Activated T-cell treated with anti-CD3 and anti-CD28 coated beads, Interleukin-2, amount 50 U/mL, for 72 hours (primary cell): ENCODE results near the gene ERGIC1. TPM values are rescaled to one million over a fixed set of nuclear protein-coding genes. Genes with fewer than 3 reads are reported as not detected.

Source experiments
- ATAC-seq, 2 donors: fragments of 150-1000 bp; cut with Tn5 transposase; replicated peaks in 1 of 2; 2 replicates each; pipeline ENCODE4 v1.10.0; 2021; ENCODE audit warnings: moderate library complexity in 2 of 2, mild to moderate bottlenecking in 1 of 2
- DNase-seq, 2 donors: peaks; one replicate each; pipeline ENCODE4 v3.0.0; 2021 to 2022; ENCODE audit warnings: mixed read lengths in 1 of 2
- H3K27ac Mint-ChIP-seq: one replicate; pipeline ENCODE4 v1.8.0; 2022; ENCODE audit warnings: mild to moderate bottlenecking, moderate library complexity, mixed read lengths
- H3K27me3 Mint-ChIP-seq: one replicate; pipeline ENCODE4 v1.8.0; 2022; ENCODE audit warnings: low read depth, mixed read lengths
- H3K36me3 Mint-ChIP-seq, 2 donors: one replicate each; pipeline ENCODE4 v1.8.0; 2022; ENCODE audit warnings: mixed read lengths in 2 of 2, mild to moderate bottlenecking in 1 of 2; ENCODE audit not compliant: insufficient read depth in 2 of 2
- H3K4me1 Mint-ChIP-seq: one replicate; pipeline ENCODE4 v1.8.0; 2022; ENCODE audit warnings: low read depth, mixed read lengths
- H3K4me3 Mint-ChIP-seq, 2 donors: one replicate each; pipeline ENCODE4 v1.8.0; 2022; ENCODE audit warnings: mild to moderate bottlenecking in 2 of 2, mixed read lengths in 2 of 2, moderate library complexity in 2 of 2
- H3K9me3 Mint-ChIP-seq, 2 donors: one replicate each; pipeline ENCODE4 v1.8.0; 2022; ENCODE audit warnings: mixed read lengths in 2 of 2
- total RNA-seq, 2 donors: library from RNA; stranded (reverse); gene quantifications; one replicate each; pipeline ENCODE4 v1.2.3, GENCODE V29; 2022

Gene ERGIC1
- total RNA-seq, 2 donors from 2014 or later: 66.3 to 69.3 TPM

- Mint-ChIP-seq H3K36me3 (peaks cover 0 to 6% of the 10 kb centered on the region in 2 donors), H3K4me3 (no peak overlapping the region), H3K27me3 (no peaks in the 10 kb centered on the region), H3K4me1 (no peaks in the 10 kb centered on the region), H3K27ac (no peak overlapping the region), H3K9me3 (no peaks in the 10 kb centered on the region)
- peak in 1 of 2 donors; percentile 15 for DNase-seq
- ATAC-seq: peak; percentile 21 to 40
These were observed 105.0 kb downstream of the ERGIC1 start for GRCh38 chr5:172939071-172939470.

- H3K9me3 Mint-ChIP-seq: no peaks in the 10 kb centered on the region
- no peak overlapping the region for H3K27ac Mint-ChIP-seq
- no peaks in the 10 kb centered on the region for H3K27me3 Mint-ChIP-seq
- no peak for DNase-seq
- H3K4me1 Mint-ChIP-seq: no peaks in the 10 kb centered on the region
- ATAC-seq: no peak
- H3K4me3 Mint-ChIP-seq: no peak overlapping the region
- peaks cover 0 to 4% of the 10 kb centered on the region in 2 donors for H3K36me3 Mint-ChIP-seq
These were observed 105.7 kb downstream of the ERGIC1 start for GRCh38 chr5:172939611-172940267.

GRCh38 chr5:172940268-172941066, 106.4 kb downstream of the ERGIC1 start:
- DNase-seq (no peak), ATAC-seq (no peak)
- no peak overlapping the region for H3K4me3 Mint-ChIP-seq
- no peaks in the 10 kb centered on the region for H3K9me3 Mint-ChIP-seq
- no peaks in the 10 kb centered on the region for H3K4me1 Mint-ChIP-seq
- H3K27me3 Mint-ChIP-seq: no peaks in the 10 kb centered on the region
- no peak overlapping the region for H3K27ac Mint-ChIP-seq
- peaks cover 0 to 4% of the 10 kb centered on the region in 2 donors for H3K36me3 Mint-ChIP-seq

- no peak overlapping the region for H3K27ac Mint-ChIP-seq
- H3K27me3 Mint-ChIP-seq: no peaks in the 10 kb centered on the region
- peaks cover 0 to 4% of the 10 kb centered on the region in 2 donors for H3K36me3 Mint-ChIP-seq
- no peak overlapping the region for H3K4me3 Mint-ChIP-seq
- DNase-seq: no peak
- H3K4me1 Mint-ChIP-seq: no peaks in the 10 kb centered on the region
- ATAC-seq: no peak
- no peaks in the 10 kb centered on the region for H3K9me3 Mint-ChIP-seq
These were observed 107.0 kb downstream of the ERGIC1 start for GRCh38 chr5:172941067-172941516.

DNA sequence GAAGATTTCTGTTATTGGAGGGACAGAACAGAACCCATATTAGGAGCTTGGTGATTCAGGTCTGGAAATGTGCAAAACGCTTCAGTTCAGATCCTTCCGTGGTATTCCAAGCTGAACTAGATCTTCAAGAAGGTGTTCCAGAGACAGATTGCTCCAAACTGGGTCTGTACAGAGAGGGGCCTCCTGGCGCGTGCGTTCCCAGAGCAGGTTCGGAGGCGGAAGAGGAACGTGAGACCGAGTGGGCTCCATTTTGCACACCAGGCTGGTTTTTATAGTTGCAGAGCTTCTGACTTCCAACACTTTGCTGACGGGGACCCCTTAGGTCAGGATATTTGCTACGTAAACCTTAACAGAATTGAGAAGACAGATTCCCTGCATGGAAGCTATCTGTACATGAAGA, 108.5 kb downstream of the ERGIC1 start:
- Mint-ChIP-seq H3K4me3 (no peak overlapping the region), H3K4me1 (no peaks in the 10 kb centered on the region), H3K27ac (no peak overlapping the region), H3K36me3 (peaks cover 0 to 4% of the 10 kb centered on the region in 2 donors), H3K27me3 (no peaks in the 10 kb centered on the region), H3K9me3 (no peaks in the 10 kb centered on the region)
- DNase-seq (no peak), ATAC-seq (no peak)

GRCh38 chr5:172943283-172943841, 109.3 kb downstream of the ERGIC1 start:
- Mint-ChIP-seq H3K27ac (no peak overlapping the region), H3K9me3 (no peaks in the 10 kb centered on the region), H3K36me3 (peaks cover 0 to 4% of the 10 kb centered on the region in 2 donors), H3K4me3 (no peak overlapping the region), H3K4me1 (no peaks in the 10 kb centered on the region), H3K27me3 (no peaks in the 10 kb centered on the region)
- DNase-seq (no peak), ATAC-seq (no peak)

DNA sequence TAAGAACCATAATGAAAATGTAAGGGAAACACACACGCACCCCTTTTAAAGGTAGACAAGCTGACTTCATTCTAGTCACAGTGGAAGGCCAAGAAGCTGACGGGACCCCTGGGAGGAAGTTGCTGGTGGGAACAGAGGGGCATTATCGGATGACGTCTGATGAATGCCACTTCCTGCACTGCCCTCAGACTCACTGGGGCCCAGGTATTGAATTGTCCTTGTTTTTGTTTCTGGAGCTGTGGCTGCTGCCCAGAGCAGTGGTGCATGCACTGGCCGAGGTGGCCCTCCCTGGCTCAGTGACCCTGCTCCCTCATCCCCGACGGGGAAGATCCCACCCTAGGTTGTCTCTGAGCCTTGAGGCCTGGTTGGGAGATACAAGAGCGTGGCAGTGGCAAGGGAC, 109.9 kb downstream of the ERGIC1 start:
- no peak for ATAC-seq
- no peak for DNase-seq
- Mint-ChIP-seq H3K4me3 (no peak overlapping the region), H3K36me3 (peaks cover 0 to 4% of the 10 kb centered on the region in 2 donors), H3K27ac (no peak overlapping the region), H3K27me3 (no peaks in the 10 kb centered on the region), H3K4me1 (no peaks in the 10 kb centered on the region), H3K9me3 (no peaks in the 10 kb centered on the region)

DNA sequence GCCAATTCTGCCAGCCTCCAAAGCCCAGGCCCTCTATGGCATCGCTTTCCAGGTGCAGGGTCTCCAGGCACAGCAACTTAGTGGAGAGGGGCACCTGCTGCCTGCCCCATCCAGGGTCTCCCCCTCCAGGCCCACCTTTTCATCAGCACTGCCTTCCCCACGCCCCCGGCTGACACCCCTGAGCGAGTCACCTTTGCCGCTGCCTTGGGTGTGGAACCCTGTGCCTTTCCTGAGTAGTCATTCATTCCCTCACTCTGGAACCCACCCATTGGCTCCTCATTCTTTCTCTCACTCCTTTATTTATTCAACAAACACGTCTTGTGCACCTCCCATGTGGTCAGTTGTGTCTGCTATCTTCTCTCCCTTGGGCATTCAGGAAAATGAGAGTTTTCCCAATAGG, 110.7 kb downstream of the ERGIC1 start:
- Mint-ChIP-seq H3K27ac (no peak overlapping the region), H3K27me3 (no peaks in the 10 kb centered on the region), H3K36me3 (peaks cover 0 to 4% of the 10 kb centered on the region in 2 donors), H3K9me3 (no peaks in the 10 kb centered on the region), H3K4me3 (no peak overlapping the region), H3K4me1 (no peaks in the 10 kb centered on the region)
- ATAC-seq: no peak
- DNase-seq: no peak

GRCh38 chr5:172945151-172945550, 111.1 kb downstream of the ERGIC1 start:
- H3K4me3 Mint-ChIP-seq: no peak overlapping the region
- H3K36me3 Mint-ChIP-seq: peaks cover 0 to 4% of the 10 kb centered on the region in 2 donors
- H3K9me3 Mint-ChIP-seq: no peaks in the 10 kb centered on the region
- ATAC-seq (no peak), DNase-seq (no peak)
- no peaks in the 10 kb centered on the region for H3K27me3 Mint-ChIP-seq
- H3K27ac Mint-ChIP-seq: no peak overlapping the region
- no peaks in the 10 kb centered on the region for H3K4me1 Mint-ChIP-seq

DNA sequence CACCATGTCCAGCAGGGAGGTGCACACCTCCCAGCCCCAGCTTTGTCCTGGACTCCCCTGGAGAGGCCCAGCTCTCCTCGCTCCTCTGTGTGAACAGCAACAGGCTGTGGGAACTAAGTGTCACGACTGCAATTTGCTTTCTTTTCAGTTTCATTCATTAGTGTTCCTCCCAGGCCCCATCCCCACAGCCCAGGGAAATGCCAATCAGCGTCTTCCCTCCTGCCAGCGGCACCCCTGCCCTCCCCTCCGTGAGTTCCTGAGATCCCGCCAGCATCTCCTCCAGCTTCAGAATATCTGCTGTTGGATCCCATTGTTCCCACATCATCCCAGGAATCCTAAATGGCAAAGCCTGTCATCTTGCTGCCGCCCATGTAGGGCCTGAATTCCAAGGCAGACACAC, 112.1 kb downstream of the ERGIC1 start:
- Mint-ChIP-seq H3K27me3 (no peaks in the 10 kb centered on the region), H3K4me3 (no peak overlapping the region), H3K36me3 (peaks cover 0 to 4% of the 10 kb centered on the region in 2 donors), H3K4me1 (no peaks in the 10 kb centered on the region), H3K9me3 (no peaks in the 10 kb centered on the region), H3K27ac (no peak overlapping the region)
- no peak for ATAC-seq
- DNase-seq: no peak

GRCh38 chr5:172949426-172949825, 115.4 kb downstream of the ERGIC1 start:
- DNase-seq: no peak
- no peaks in the 10 kb centered on the region for H3K36me3 Mint-ChIP-seq
- peak in 1 of 2 donors; percentile 35 for ATAC-seq
- no peak overlapping the region for H3K27ac Mint-ChIP-seq
- H3K4me3 Mint-ChIP-seq: no peak overlapping the region
- no peaks in the 10 kb centered on the region for H3K9me3 Mint-ChIP-seq
- no peaks in the 10 kb centered on the region for H3K27me3 Mint-ChIP-seq
- no peaks in the 10 kb centered on the region for H3K4me1 Mint-ChIP-seq

DNA sequence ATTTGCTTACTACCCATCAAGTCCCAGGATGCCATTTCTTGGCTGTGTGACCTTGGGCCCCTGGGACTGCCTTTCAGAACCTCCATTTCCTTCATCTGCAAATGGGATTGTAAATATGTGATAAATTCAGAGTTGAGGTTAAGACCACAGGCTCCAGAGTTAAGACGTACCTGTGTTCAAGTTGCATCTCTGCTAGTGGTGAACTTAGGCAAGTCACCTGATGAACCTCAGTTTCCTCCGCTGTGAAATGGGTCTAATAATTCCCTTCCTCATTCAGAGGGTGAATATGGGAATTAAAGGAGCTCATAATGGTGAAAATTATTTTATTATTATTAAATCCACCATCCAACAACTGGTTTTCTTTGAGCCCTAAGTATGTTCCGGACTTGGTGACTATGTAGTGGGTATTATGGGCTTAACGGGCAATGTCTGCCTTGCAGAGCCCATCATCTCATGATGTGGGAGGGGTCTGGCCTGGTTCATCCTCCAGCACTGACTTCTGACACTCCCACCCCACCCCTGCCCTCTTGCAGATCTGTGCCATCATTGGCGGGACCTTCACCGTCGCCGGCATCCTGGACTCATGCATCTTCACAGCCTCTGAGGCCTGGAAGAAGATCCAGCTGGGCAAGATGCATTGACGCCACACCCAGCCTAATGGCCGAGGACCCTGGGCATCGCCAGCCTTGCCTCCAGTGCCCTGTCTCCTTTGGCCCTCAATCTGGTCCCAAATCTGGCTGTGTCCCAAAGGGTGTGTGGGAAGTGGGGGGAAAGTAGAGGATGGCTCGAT, 116.3 kb downstream of the ERGIC1 start:
- Mint-ChIP-seq H3K9me3 (no peaks in the 10 kb centered on the region), H3K4me1 (peaks cover 5% of the 10 kb centered on the region), H3K27me3 (no peaks in the 10 kb centered on the region), H3K4me3 (no peak overlapping the region), H3K36me3 (no peaks in the 10 kb centered on the region), H3K27ac (no peak overlapping the region)
- ATAC-seq (no peak), DNase-seq (no peak)
